GM08714 (cell line): ENCODE results near the gene SUPT4H1.

ENCODE experiments used
- H3K4me3 ChIP-seq: fragments of 200-500 bp; sonication (Bioruptor generic); 2 replicates; pipeline ENCODE4 v1.5.1; 2014; ENCODE audit warnings: mild to moderate bottlenecking, low read length, inconsistent platforms
- ZNF274 ChIP-seq: IDR thresholded peaks from 2 replicates; pipeline ENCODE4 v1.6.1; 2012; ENCODE audit warnings: mild to moderate bottlenecking, low read depth, low read length

Gene SUPT4H1

DNA sequence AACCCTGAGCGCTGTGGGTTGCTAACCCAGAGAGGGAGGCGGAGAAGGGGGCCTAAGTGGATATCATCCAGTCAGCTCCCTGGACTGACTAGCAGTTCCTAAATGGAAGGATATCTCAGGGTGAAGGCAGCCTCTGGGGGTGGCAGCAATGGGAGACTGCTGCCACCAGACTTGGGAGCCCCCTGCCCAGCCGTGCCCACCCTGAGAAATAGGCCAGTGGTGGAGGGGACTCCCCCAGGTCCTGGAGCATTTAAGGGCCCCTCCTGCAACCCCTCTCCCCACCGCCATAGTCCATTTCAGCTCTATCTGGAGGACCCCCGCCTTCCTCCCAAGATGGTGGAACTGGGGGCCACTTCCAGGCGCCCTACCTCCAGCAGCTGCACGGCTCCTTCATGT, 31.8 kb downstream of the SUPT4H1 start:
- TF ChIP-seq ZNF274: no peak
- no peak overlapping the region for H3K4me3 ChIP-seq

GRCh38 chr17:58319173-58320162, 32.5 kb downstream of the SUPT4H1 start:
- H3K4me3 ChIP-seq: no peak overlapping the region
- no peak for TF ChIP-seq ZNF274

DNA sequence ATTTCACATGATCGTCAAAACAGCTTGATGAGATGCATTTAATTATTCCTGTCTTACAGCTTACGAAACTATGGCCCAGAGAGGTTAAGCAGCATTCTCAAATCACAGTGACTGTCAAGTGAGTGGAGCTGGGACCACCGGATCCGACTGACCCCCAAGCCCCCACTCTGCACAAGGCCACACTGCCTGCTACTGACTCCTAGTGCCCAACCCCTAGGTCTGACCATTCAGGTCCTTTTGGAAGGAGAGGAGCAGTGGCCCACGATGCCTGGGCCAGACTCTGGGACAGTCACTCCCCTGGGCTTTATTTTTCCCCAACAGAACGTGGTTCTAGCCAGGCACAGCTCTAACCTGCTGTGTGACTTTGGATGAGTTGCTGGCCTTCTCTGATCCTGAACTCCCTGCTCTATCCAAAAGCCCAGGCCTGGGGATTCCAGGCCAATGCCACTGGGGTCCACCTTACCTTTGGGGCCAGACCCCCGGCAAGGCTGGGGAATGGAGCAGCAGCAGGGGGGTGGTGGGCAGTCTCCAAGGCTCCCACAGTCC, 33.3 kb downstream of the SUPT4H1 start:
- TF ChIP-seq ZNF274: no peak
- H3K4me3 ChIP-seq: no peak overlapping the region

GRCh38 chr17:58318065-58318481, 33.9 kb downstream of the SUPT4H1 start:
- H3K4me3 ChIP-seq: no peak overlapping the region
- TF ChIP-seq ZNF274: no peak

GRCh38 chr17:58317421-58318064, 34.5 kb downstream of the SUPT4H1 start:
- no peak overlapping the region for H3K4me3 ChIP-seq
- TF ChIP-seq ZNF274: no peak

- no peak for TF ChIP-seq ZNF274
Observed at GRCh38 chr17:58316260-58316960, 35.6 kb downstream of the SUPT4H1 start.

DNA sequence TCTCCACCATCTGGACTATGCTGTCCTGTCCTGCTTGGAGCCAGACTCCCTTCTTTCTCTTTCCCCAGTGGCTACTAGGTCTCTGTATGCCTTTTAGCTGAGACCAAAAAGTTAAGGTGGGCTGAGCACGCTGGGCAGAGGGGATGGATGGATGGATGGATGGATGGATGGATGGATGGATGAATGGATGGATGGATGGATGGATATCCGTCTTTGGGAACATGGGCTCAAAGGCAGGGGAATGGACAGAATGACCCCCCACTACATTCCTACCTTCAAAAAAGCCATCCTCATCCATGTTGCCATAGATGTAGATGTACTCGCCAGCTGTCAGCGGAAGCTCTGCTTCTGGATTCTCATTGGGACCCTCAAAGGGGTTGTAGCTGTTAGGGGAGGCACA, 36.3 kb downstream of the SUPT4H1 start:
- no peak for TF ChIP-seq ZNF274
- H3K4me3 ChIP-seq: no peak overlapping the region

More at GRCh38 chr17:58316260-58316960, 35.6 kb downstream of the SUPT4H1 start:
- H3K4me3 ChIP-seq: no peak overlapping the region

GRCh38 chr17:58315281-58315711, 36.7 kb downstream of the SUPT4H1 start:
- TF ChIP-seq ZNF274: no peak
- no peak overlapping the region for H3K4me3 ChIP-seq

DNA sequence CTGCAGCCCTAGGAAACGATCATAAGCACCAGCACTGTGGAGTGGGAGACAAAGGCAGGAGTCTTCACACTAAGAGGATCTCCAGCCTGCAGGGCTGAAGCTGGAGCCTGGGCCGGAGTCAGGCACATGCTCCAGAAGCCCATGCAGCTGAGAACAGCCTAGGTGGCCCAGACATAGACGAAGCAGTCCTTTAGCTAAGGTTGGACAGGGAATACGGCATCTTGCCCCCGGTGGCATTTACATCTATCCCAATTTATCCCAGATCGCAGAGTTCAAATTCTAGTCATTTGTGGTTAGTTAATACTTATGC, 37.3 kb downstream of the SUPT4H1 start:
- H3K4me3 ChIP-seq: no peak overlapping the region
- no peak for TF ChIP-seq ZNF274

DNA sequence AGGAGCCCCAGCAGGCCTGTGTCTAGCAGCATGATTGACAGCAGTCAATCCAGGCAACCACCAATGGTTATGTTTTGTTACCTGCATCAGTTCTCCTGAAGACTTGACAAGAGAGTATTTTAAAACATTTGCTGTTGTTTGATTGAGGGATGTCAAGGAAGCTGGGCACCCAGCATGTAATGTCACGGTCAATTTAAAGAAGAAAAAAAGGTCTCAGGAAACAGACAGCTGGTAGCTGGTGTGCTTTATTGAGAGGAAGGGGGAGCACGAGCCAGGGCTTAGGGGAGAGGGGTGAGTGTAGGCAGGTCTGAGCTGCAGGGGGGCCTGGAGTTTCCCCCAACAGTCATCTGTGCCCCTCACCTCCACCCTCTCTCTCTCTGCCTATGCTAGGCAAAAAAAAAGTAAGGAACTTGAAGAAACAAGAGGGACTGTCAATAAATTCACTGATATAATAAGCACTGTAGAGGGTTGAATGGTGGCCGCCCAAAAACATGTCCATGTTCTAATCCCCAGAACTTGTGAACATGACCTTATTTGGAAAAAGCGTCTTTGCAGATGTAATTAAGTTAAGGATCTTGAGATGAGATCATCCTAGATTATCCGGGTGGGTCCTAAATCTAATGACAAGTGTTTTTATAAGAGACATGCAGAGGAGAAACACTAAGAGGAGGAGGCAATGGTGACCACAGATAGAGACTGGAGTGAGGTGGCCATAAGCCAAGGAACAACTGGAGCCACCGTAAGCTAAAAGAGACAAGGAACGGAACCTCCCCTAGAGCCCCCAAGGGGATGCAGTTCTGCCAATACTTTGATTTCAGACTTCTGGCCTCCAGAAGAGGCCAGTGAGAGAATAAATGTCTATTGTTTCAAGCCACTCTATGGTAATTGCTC, 37.9 kb downstream of the SUPT4H1 start:
- no peak for TF ChIP-seq ZNF274
- H3K4me3 ChIP-seq: no peak overlapping the region

- TF ChIP-seq ZNF274: no peak
- no peak overlapping the region for H3K4me3 ChIP-seq
Observed at GRCh38 chr17:58312829-58313228, 39.2 kb downstream of the SUPT4H1 start.

DNA sequence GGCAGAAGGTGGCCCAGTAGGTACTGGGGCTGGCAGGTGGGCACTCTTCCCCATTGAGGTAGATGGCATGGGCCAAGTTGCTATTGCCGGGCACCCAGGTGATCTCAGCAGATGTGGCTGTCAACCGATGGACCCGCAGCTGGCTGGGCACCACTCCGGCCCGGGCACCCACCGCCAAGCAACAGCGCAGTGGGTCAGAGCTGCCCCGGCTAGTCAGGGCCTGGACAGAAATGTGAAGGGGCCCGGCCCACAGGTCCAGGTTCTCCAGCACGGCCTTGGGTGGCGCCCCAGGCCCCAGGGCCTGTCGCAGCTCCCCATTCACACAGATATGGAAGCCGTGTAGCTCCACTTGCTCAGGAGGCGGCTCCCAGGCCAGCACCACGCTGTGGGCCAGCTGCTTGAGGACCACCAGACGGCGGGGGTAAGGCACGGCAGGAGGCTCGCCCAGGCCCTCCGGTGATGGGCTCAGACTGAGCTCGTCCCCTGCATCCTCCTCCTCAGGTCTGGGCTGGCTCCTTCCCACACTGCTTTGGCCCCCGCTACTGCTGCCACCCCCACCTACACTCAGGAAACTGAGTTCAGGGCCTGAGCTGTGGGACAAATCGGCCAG, 39.9 kb downstream of the SUPT4H1 start:
- TF ChIP-seq ZNF274: no peak
- no peak overlapping the region for H3K4me3 ChIP-seq

DNA sequence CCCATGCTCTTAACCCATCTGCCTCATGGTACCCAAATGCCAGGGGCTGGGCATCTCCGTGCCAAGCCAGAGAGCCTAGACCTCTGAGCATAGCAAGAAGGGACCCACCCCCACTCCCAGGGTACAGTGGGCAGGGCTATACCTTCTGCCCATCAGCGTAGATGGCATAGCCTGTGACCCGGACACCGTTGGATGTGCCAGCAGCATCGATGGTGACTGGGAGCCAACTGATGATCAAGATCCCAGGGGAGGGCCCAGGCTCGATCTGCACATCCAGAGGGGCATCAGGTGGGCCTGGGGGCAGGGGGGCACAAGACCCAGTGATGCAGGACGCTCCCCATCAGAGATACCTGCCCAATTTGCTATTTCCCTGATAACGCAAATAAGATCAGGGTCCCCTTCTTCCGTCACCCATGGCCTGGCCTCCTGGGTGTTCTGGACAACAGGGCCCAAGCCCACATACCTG, 40.5 kb downstream of the SUPT4H1 start:
- no peak for TF ChIP-seq ZNF274
- H3K4me3 ChIP-seq: no peak overlapping the region
